Hematopoietic multipotent progenitor cell treated with erythropoietin and hydrocortisone succinate and interleukin-3 and kit ligand, for 6 days (in vitro differentiated cells): ENCODE measurements around the gene MX2.
"Not testable (repeated sequence)": the region's sequence is repeated elsewhere in the genome, so short reads cannot be mapped to it uniquely, and the experiment has no call there.

Experiments
- DNase-seq: peaks from one replicate; pipeline ENCODE4 v3.0.0-alpha.2; 2015

Gene MX2

DNA sequence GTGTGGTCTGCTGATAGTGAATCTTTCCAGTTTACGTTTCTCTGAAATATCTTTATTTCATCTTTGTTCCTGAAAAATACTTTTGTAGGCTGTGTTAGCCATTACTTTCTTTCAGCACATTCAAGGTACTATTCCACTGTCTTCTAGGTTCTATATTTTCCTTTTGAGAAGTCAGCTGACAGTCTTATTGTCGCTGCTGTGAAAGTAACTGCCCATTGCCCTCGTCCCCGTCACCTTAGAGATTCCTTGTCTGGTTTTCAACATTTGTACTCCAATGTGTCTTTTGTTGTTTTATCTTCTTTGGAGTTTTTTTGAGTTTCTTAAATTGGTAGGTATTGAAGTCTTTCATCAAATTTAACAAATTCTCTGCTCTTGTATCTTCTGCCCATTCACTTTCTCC lies 19.8 kb upstream of the MX2 start:
- DNase-seq = no peak

DNA sequence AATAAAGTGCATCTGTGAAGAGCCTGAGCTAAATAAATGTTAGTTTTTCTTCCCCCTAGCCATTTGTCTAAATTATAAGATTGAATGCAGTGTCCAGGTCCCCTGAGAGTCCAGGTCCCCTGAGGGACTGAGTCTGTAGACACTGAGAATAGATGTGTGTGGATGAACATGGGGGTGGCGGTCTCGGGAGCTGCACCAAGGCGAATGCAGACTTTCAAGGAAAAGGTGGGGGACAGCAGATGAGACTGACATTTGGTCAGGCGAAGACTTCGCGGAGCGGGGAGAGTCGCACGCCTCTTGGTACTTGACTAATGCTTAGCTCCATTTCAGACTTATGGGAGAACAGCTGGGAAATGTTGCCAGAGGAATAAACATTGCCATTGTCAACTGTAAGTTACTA lies 17.7 kb upstream of the MX2 start:
- DNase-seq = no peak

DNA sequence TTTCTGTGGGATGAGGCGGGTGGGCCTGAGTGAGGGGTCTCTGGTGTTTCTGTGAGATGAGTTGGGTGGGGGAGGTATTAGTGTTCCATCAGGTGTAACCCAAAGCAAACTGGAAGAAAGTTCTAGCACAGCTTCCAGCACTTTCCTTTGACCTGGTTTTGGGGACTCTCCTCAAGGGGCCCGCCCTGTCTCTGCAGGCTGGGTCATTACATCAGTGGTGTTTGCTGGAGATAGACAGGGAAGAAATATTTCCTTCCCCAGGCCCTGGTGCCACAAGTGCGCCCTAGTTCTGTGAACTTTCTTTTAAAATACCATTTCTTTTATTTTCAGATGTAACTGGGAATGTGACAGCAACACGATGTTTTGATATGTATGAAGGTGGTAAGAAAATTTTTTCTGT lies 16.5 kb upstream of the MX2 start:
- no peak for DNase-seq

DNA sequence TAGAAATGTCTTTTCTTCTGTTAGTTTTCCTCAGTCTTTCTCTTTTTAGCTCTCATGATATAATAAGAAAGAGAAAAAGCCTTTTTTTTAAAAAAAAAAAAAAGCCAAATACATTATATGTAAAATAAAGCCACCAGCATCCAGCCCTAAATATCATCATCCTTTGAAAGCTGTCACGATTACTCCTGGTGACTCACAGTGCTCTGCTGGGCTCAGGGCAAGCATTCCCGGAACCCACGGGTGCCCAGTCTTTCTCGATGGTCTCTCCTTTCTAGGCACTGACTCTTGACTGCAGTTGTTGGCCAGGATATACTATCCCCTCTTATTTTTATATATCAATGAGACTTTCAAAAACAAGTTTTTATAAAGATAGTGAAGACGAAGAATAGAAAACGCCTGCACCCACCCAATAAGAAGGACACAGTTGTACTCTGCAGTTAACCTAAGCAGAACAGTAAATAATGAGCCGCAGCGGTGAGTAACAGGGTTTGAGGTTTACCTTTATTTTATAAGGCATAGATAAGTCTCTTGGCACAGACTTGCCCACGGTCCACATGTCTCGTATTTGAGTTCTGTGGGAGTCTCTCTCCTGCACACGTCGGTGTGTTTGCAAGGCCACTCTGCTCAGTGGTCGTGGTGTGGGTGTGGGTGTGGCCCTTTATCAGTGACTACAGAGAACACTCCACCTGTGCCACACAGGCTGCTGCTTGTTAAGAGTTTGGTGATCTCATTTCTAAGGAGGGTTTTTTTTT lies 15.7 kb upstream of the MX2 start:
- DNase-seq = peak; percentile 56

DNA sequence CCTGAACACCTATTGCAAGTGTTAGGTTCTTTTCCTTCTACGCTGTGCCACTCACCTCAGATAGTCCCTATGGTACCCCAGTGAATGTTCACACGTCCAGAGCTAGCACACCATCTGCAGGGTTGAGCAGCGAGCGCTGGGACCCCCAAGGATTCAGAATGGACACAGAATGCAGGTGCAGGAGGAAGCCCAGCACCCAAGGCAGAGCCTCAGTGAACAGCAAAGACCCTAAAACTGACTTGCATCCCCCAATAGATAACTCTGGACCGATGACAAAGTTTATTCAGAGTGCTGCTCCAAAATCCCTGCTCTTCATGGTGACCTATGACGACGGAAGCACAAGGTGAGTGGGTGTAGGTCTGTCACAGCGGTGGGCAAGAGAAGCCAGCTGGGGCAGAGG lies 15.1 kb upstream of the MX2 start:
- no peak for DNase-seq

DNA sequence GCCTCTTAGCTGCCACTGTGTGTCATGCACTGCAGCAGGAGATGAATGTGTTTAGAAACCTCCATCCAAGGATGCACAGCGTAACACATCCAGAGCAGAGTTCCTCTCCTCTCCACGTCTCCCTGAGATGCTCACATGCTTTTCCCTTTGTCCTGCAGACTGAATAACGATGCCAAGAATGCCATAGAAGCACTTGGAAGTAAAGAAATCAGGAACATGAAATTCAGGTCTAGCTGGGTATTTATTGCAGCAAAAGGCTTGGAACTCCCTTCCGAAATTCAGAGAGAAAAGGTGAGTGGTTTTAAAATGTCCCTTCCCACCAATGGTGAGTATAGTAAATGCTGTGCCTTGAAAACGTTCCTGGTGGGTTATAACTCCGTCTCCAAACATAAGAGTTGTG lies 13.4 kb upstream of the MX2 start:
- DNase-seq = no peak

DNA sequence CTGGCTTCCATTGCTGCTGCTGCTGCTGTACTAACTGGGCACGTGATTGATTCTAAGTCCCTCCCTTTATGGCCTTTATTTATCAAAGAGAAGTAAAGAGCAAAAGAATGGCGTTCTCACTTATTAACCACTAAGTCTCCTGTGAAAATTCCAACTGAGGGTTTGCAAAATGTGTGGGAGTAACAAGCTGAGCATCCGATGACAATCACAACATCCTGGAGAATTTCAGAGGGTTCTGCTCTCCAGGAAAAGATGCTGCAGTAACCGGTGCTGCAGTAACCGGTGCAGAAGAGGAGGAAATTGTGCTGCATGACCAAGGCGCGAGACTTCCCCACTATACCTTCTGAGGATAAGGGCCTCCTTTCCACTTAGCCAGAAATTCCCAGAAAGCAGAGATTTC lies 12.7 kb upstream of the MX2 start:
- no peak for DNase-seq

DNA sequence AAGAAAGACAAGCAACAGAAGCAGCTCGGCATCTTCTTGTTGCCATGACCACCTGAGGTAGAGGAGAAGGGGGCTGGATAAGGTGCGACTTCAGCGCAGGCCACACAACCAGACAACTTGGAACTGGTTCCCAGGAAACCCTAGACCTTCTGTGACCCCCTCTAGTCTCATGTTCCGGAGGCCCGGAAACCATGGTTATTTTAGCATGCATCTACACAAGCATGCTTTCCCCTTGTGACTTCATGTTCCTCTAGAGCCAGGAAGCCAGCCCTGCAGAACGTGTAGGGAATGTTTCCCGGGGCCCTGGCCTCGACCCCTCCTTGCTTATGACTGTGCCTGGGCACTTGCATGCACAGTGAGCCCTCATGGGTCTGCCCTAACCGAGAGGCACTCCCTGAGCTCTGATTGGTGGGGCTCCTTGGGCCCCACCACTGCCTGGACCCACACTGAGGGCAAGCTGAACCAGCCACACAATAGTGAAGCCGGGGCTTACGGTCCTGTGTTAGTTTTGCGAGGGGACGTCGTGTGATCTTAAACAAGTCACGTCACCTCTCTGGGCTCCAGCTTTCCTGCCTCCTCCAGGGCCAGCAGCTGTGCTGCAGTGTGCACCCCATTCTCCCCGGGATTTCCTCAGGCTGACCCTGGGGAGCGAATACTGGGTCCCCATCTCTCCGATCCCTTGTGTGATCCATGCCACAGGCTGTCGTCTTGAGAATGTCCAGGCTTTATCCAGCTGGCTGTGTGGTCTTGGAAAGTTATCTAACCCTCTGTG lies 12.0 kb upstream of the MX2 start:
- no peak for DNase-seq

DNA sequence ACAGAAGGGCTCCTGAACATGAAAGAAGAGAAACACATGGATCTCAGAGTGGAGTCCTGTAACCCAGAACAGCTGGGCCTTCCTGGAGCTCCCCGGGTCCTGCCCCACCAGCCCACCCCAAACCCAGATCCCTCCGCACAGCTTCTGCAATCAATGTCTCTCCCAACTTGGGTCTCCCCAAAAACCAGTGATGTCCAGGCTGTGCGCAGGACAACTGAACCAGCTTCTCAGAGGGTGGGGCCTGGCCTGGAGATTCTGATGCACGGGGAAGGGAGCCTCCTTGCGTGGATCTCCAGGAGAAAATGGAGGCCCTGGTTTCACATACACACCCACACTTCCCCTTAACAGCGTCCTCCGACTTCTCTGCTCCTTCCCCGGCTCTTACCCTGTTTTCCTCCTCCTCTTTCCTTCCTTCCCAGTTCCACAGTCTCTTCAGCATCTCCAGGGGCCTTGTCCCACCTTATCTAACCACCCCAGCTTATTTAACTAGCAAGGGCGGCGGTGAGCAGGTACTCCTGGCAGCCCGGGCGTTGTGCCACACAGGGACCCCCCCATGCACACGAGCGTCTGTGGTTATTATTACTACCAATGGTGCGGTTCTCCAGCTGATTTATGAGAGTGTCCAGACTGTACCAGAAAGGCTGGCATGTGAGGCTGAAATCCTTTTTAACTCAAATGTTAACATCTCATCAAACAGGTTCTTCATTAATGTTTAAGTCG lies 11.2 kb upstream of the MX2 start:
- DNase-seq = no peak

DNA sequence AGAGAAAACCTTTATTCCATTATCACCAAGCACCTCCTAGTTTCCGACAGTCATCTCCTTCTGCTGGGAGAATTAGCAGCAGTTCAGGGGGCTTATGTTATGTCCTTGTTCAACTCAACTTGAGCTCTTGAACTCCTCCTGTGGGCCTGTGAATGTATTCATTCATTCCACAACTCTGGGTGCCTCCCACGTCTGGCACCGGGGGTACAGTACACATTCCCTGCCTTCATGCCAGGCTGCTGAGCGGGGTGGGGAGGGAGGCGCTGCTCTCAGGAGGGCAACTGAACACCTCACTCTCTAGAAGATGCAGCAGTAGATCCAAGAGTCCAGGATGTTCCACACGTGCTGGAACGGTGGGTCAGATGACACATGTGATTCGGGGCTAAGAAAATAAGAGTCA lies 4.3 kb upstream of the MX2 start:
- no peak for DNase-seq

DNA sequence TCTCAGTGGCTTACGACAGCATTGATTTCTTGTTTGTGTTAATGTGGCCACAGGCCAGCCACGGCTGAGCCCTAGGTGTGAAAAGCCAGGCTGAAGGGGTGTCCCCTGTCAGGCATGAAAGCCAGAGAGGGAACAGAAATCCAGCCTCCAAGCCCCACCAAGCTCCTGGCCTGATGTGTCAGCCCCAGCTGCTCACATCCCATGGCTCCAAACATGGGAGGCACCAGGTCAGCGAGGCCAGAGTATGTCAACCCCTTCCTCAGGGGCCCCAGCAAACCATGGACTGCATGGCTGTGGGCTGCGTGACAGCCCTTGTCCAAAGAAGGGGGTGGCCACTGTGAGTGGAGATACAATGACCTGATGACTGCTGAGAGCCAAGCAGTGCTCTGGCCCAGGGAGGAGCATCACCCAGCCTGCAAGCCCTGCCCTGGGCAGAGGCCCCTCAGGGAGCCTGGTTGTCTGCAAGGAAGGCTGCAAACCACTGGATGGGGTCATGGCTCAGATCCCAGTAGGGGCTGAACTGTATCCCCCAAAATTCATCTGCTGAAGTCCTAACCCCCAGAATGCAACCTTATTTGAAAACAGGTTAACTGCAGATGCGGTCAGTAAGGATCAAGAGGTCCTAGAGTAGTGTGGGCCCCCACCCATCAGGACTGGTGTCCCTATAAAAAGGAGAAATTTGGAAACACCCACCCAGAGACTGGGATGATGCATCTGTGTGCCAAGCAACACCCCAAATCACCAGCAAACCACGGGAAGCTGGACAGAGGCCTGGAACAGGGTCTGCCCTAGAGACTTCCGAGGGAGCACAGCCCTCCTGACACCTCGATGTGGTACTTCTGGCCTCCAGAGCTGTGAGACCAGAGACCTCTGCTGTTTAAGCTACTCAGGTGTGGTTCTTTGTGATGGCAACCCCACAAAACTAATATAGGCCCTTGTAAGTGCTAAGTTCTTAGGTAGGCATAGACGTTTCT lies 3.3 kb upstream of the MX2 start:
- DNase-seq = no peak

DNA sequence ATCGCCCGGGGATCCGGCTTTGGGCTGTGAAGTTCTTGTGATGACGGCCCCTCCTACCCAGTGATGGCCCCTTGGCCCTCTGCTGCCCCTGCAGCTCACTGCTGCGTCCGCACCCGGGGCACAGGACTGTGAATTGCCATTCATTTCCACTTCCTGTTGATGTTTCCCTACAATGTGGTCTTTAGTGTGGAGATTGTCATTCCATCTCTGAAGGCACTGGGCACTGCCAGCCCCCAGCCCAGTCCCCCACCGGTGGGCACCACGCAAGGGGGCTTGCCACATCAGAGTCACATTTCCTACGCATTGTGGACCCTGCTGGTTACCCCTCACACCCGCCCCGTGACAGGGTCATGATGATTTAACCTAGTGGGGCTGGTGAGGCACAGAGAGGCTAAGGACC lies 2.5 kb upstream of the MX2 start:
- DNase-seq = no peak

DNA sequence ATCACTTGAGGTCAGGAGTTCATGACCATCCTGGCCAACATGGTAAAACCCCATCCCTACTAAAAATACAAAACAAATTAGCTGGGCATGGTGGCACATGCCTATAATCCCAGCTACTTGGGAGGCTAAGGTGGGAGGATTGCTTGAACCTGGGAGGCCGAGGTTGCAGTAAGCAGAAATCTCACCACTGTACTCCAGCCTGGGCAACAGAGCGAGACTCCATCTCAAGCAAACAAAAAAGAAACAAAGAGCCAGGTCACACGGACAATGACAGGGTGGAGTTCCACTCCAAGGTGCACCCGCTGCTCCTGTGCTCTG lies 2.1 kb upstream of the MX2 start:
- not testable (repeated sequence) for DNase-seq

DNA sequence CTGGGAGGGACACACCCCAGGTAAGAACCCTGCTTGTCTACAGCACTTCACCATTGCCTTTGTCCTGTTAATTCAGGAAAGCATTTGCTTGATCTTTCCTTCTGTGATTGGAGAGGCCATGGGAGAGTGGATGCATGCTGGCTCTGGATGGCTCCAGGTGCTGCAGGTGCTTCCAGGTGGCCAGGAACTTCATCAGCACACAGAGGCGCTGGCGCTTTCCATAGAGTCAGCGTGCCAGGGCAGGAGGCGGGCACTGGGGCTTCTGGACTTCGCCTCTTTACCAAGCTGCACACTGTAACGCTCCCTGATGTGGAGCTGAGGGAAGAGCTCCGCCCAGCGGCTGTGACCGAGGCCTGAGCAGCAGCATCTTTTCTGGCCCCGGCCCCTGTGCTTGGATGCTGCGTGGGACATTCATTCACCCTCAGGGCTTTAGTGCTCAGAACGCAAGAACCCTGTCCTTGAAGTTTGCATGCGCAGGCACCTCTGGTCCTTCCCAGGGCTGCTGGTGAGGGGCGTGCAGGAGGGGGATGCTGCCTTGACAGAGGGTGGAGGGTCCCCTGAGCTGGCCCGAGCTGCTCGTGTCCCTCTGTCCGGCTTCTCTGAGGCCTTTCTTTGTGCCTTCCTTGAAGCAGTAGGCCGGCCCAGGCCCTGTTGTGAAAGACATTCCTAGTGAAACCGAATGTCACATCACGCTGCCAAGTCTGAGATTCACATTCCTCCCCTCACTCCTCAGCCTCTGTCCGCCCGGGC lies 1.6 kb upstream of the MX2 start:
- no peak for DNase-seq

DNA sequence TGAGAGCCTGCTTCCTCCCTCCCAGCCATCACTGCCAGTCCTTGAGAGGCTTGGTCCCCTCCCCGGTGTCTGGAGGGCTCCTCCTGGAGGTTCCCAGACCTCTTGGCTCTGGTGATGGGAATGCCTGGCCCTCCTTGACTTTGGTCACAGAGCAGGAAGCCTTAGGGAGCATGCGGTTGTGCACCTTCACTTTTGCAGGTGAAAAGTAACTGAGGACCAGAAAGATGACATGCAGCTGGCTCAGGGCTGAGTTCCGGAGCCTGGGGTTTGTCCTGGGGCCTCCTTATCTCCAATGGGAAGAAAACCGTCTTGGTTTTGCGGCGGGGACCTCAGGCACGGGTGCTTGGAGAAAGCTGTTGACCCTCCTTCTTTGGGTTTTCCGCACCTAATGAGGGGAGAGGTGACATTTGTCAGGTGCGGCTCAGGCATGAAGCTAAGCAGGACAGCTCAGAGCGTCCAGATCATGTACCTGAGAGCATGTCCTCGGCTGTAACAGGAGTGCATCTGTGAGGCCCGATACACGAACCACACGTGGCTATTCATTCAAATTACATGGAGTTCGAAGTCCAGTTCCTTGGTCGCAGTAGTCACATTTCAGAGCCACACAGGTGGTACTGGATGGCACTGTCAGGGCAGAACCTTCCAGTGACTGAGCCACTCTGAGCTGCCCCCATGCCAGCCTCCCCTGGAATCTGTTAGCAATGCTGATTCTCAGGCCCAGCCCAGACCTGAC lies 608 bp upstream of the MX2 start:
- DNase-seq = no peak

DNA sequence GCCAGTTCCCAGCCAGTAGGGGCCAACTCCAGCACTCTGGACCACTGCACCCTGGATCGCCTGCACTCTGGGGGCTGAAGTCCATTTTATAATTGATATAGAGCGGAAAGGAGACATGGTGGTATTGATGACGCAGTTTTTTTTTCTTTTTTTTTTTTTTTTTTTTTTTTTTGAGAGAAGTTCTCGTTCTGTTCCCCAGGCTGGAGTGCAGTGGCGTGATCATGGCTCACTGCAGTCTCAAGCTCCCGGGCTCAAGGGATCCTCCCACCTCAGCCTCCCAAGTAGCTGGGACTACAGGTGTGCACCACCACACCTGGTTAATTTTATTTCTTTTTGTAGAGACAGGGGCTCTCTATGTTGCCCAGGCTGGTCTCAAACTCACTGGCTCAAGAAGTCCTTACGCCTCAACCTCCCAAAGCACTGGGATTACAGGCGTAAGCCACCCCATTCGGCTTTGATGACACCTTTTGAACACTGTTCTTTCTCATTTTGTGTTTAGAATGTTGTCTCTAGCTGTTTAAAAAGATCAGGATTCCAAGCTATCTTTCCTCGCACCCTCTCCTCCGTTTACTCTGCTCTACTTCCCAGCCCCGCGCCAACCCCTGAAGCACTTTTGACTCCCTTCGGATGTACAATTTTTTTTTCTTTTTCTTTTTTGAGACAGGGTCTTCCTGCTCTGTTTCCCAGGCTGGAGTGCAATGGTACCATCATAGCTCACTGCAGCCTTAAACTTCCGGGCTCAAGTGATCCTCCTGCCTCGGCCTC lies 960 bp downstream of the MX2 start:
- DNase-seq = no peak

DNA sequence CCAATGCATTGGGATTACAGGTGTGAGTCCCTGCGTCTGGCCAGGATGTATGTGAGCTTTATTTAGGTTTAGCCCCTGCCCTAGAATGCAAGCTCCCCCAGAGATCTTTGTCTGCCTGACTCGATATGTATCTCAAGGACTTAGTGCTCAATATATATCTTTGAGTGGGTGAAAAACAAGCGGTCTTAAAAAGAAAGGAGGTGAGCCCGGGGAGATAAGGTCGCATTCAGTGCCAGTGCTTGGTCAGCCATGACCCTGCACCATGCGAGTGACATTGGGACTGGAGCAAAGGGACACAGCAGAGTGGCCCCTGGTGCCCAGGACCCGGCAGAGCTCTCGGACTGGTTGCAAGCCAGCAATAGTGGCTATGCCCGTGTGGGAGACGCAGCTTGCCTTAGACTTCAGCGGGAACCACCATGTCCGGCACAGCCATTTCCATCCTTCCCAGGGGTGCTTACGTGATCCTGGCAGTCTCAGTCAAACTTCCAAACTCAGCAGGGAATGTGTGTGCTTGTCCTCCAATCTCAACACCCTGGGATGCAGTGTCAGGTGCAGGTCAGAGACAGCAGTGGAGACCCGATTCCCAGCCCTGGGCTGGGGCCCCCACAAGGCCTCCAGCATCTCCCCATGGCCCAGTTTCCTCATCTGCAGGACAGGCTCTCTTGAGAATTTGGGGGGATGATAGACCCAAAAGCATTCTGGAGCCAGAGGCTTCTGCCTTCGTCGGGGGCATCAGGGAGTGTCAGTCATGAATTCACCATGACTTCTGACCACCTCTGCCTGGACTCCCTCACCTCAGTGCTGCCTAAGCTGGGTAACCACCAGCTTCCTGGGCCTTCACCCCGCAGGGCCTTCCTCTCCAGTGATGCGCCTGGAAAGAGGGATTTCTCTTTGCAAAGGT lies 1.8 kb downstream of the MX2 start:
- DNase-seq = no peak

DNA sequence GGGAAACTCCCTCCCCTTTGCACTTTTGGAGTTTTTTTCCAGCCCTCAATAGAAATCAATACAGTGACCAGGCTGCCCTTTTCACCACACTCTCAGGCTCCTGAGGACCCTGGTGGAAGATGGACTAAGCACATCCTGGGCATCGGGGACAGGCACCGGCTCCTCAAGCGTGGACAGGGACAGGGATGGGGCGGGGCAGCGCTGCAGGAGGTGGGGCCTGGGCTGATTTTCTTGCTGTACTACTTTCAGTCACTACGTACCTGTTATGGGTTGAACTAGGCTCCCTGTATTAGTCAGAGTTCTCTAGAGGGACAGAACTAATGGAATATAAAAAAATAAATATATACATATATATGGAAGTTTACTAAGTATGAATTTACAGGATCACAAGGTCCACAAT lies 2.5 kb downstream of the MX2 start:
- no peak for DNase-seq

DNA sequence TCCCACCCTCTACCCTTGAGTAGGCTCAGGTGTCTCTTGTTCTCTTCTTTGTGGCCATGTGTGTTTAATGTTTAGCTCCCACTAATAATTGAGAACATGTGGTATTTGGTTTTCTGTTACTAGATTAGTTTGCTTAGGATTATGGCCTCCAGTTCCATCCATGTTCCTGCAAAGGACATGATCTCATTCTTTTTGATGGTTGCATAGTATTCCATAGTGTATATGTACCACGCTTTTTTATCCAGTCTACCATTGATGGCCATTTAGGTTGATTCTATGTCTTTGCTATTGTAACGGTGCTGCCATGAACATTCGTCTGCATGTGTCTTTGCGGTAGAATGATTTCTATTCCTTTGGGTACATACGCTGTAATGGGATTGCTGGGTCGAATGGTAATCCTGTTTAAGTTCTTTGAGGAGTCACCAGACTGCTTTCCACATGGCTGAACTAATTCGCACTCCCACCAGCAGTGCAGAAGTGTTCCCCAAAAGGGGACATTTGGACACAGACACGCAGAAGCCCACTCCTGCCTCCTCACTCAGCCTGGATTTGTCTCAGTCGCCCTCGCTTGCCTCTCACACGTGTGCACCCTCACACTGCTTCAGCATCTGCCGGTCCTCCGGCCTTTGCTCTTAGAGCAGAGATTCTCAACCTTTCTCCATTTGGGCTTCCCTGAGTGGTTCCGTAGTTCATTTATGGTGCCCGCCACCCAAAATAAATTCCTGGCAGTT lies 3.7 kb downstream of the MX2 start:
- no peak for DNase-seq
